Measurements from ENCODE around the gene OSTC. TPM values are rescaled to one million over a fixed set of nuclear protein-coding genes. Genes with fewer than 3 reads are reported as not detected.

OSTC gene
- total and polyA plus RNA-seq, 3 donors from 2014 or later = 48.9 to 78.1 (median 54.5) TPM

- H3K36me3 ChIP-seq (ENCODE audit: low read depth, missing control alignments) = no peaks in the 10 kb centered on the region
- no peaks in the 10 kb centered on the region for H3K27me3 ChIP-seq
- no peaks in the 10 kb centered on the region for H3K9me3 ChIP-seq
- 95% methylated on average over 4 of the region's 4 CpGs for WGBS, 2 donors
- no peak overlapping the region for H3K4me3 ChIP-seq
- TF ChIP-seq, protein P1, sequence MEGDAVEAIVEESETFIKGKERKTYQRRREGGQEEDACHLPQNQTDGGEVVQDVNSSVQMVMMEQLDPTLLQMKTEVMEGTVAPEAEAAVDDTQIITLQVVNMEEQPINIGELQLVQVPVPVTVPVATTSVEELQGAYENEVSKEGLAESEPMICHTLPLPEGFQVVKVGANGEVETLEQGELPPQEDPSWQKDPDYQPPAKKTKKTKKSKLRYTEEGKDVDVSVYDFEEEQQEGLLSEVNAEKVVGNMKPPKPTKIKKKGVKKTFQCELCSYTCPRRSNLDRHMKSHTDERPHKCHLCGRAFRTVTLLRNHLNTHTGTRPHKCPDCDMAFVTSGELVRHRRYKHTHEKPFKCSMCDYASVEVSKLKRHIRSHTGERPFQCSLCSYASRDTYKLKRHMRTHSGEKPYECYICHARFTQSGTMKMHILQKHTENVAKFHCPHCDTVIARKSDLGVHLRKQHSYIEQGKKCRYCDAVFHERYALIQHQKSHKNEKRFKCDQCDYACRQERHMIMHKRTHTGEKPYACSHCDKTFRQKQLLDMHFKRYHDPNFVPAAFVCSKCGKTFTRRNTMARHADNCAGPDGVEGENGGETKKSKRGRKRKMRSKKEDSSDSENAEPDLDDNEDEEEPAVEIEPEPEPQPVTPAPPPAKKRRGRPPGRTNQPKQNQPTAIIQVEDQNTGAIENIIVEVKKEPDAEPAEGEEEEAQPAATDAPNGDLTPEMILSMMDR (IDR thresholded peaks at IDR 0.05) = no peak
- TF ChIP-seq POLR2A (IDR thresholded peaks at IDR 0.05) = no peak
- H3K27ac ChIP-seq = no peak overlapping the region
- DNase-seq = no peak
- intact Hi-C loops (cut with DNase I; ENCODE audit: low total_unique reads) = no loop called here
- H3K4me1 ChIP-seq = no peaks in the 10 kb centered on the region
Observed at GRCh38 chr4:108607079-108607815, 43.2 kb upstream of the OSTC start.

DNA sequence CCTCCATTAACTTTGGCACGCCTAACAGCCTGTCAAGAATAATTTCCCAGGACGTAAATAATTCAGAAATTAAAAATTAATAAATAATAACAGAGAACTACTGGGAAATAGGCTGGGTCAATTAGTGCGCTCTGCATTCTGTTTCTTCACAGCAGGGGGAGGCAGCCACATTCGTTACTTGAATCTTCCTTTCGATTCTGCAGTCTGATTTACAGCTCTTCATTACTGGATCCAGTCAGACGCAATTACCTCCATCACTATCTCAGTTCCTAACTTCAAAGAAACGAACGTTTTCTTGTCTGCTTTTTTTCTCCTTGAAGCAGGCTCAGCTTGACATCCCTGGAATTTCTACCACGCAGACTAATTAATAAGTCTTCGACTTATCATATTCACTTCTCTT lies 39.0 kb upstream of the OSTC start:
- Histone ChIP-seq H3K9me3 (no peaks in the 10 kb centered on the region), H3K27me3 (no peaks in the 10 kb centered on the region), H3K27ac (no peak overlapping the region), H3K4me1 (no peaks in the 10 kb centered on the region), H3K36me3 (ENCODE audit: low read depth, missing control alignments) (no peaks in the 10 kb centered on the region), H3K4me3 (peak overlapping the region in 1 of 2 donors; percentile 34)
- intact Hi-C loops (cut with DNase I; ENCODE audit: low total_unique reads) = no loop called here
- 36 to 38% methylated on average over 10 of the region's 10 CpGs for WGBS, 2 donors
- peak; percentile 51 for DNase-seq
- TF ChIP-seq, protein P1 (IDR thresholded peaks at IDR 0.05) = peak in 2 of 3 experiments; percentile 26
- TF ChIP-seq POLR2A (IDR thresholded peaks at IDR 0.05) = no peak

- intact Hi-C loops (cut with DNase I; ENCODE audit: low total_unique reads) = no loop called here
- Histone ChIP-seq H3K36me3 (ENCODE audit: low read depth, missing control alignments) (no peaks in the 10 kb centered on the region), H3K9me3 (no peaks in the 10 kb centered on the region), H3K4me1 (no peaks in the 10 kb centered on the region), H3K27ac (no peak overlapping the region), H3K4me3 (no peak overlapping the region), H3K27me3 (no peaks in the 10 kb centered on the region)
- 52% methylated on average over 6 of the region's 6 CpGs for WGBS, 2 donors
- no peak for DNase-seq
- TF ChIP-seq, protein P1 (IDR thresholded peaks at IDR 0.05) = no peak
- TF ChIP-seq POLR2A (IDR thresholded peaks at IDR 0.05) = no peak
Observed at GRCh38 chr4:108612365-108612764, 38.0 kb upstream of the OSTC start.

DNA sequence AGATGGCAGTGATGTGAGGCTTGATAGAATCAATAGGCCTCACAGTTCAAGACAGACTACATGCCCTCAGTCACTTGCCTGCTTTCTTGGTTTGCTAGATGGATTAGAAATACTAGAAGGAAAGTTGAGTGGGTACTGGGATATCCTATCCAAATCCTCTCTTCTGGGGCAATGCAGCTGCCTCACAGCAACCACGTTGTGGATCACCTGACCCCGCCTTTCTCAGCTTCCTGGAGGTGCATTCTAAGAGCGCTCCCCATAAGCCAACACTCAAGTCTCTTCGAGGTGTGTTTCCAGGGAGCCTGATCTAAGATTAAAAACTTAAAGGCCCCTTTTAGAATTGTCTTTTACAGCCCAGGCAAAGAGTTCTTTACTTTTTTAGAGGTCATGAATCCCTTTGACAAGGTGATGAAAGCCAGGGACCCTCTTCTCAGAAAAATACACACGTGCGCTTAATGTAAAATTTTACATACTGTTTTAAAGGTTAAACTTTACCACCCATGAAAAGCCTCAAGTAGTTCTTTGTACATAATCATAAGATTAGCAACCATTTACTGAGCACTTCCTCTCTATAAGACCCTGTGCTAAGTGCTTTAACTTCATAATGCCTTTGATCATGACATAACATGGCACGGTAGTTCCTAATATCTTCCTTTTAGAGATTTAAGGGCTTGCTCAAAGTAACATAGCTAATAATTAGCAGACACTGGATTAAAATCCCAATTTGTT lies 30.9 kb upstream of the OSTC start:
- H3K9me3 ChIP-seq = no peaks in the 10 kb centered on the region
- no peak for TF ChIP-seq POLR2A (IDR thresholded peaks at IDR 0.05)
- TF ChIP-seq, protein P1 (IDR thresholded peaks at IDR 0.05) = no peak
- DNase-seq = no peak
- peak overlapping the region in 1 of 2 donors; percentile 78 for H3K27ac ChIP-seq
- no peaks in the 10 kb centered on the region for H3K27me3 ChIP-seq
- H3K4me3 ChIP-seq = peak overlapping the region; percentile 83 to 84
- intact Hi-C loops (cut with DNase I; ENCODE audit: low total_unique reads) = no loop called here
- H3K4me1 ChIP-seq = peaks cover 15% of the 10 kb centered on the region
- no peaks in the 10 kb centered on the region for H3K36me3 ChIP-seq (ENCODE audit: low read depth, missing control alignments)
- WGBS, 2 donors = 53 to 60% methylated on average over 7 of the region's 7 CpGs
